NCI-H2227 (cell line): ENCODE results near the gene SART3.

ENCODE experiments used
- DNase-seq: peaks from one replicate; lab custom pipeline; 2025; ENCODE audit not compliant: unreplicated experiment; lab: John Stamatoyannopoulos, UW

The SART3 gene

GRCh38 chr12:108527166-108527496 is 33.8 kb downstream of the SART3 start:
- peak; percentile 21 for DNase-seq

GRCh38 chr12:108526482-108527165 is 34.3 kb downstream of the SART3 start:
- DNase-seq = no peak

GRCh38 chr12:108525681-108526080 is 35.3 kb downstream of the SART3 start:
- DNase-seq = no peak

- no peak for DNase-seq
These were observed 37.6 kb downstream of the SART3 start for GRCh38 chr12:108523365-108523764.

- peak; percentile 25 for DNase-seq
These were observed 41.4 kb downstream of the SART3 start for GRCh38 chr12:108519558-108519957.

- DNase-seq = no peak
These were observed 42.1 kb downstream of the SART3 start for GRCh38 chr12:108518716-108519496.

DNA sequence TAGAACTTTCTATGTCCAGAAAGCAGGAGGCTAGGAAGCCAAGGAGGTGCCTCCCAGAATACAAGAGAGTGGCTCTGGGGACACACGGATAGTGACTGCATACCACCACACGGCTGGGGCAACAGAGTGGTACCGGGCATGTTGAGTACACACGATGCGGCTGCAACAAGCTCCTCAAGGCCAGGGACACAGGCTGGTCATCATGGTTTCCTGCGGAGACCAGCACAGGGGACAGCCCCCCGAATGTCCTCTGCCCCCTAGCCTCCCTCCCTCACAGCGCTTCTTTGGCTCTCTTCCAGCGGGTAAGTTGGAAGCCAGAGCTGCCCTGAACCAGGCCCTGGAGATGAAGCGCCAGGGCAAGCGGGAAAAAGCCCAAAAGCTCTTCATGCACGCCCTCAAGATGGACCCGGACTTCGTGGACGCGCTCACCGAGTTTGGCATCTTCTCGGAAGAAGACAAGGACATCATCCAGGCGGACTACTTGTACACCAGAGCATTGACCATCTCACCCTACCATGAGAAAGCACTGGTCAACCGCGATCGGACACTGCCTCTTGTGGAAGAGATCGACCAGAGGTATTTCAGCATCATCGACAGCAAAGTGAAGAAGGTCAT is 42.8 kb downstream of the SART3 start:
- no peak for DNase-seq

DNA sequence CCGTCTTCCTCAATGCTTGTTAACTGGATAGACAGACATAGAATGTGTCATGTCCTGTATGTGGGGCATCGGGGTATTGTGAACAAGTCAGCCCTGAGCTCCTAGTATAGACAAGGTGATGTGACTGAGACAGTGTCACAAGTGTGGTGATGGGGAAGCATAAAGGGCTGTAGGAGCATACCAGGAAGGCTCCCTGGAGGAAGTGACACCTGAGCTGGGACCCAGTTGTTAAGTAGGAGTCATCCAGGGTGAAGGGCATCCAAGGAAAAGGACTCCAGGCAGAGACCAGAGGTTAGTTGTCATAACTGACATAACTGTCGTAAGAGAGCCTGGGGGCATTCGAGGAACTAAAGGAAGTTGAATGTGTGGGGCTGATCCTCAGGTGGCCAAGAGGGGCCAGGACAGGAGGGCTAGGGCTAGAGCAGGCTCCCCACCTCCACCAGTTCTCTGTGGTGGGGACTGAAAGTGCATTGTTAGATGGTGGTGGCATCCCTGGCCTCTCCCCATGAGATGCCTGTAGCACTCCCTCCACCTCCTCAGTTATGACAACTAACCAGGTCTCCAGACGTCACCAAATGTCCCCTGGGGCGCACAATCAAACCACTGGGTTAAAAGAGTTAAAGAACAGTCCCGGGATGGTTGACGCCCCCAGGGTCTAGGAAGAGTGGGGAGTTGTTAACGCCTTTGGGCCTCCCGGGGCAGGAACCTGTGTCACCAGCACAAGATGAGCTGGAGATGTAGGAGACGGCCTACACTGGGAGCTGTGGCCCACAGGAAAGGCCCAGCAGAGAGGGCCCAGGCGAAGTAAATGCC is 43.5 kb downstream of the SART3 start:
- DNase-seq = no peak

DNA sequence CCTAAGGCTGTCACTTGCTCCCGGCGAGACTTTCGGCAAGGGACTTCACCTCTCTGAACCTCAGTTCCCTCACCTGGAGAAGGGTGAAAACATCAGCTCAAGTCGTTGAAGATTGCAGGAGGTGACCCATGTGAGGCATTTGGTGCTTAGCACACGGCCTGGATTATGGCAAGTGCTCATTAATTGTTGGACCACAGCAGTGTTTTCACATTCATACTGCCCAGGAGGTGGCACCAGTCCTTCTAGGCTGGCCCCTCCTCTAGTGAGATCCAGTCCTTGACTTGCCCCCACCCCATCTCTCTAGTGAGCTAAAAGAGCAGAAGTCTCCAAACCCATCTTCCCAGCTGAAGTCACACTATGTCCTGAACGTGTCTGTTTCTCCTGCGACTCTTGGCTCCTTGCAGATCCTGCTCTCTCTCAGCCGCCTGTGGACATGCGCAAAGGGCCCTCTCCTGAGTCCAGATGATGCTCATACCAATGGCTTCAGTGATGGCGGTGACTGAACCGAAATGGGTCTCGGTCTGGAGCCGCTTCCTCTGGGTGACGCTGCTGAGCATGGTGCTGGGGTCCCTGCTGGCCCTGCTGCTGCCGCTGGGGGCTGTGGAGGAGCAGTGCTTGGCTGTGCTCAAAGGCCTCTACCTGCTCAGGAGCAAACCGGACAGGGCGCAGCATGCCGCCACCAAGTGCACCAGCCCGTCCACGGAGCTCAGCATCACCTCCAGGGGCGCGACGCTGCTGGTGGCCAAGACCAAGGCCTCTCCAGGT is 44.3 kb downstream of the SART3 start:
- DNase-seq = peak; percentile 26

DNA sequence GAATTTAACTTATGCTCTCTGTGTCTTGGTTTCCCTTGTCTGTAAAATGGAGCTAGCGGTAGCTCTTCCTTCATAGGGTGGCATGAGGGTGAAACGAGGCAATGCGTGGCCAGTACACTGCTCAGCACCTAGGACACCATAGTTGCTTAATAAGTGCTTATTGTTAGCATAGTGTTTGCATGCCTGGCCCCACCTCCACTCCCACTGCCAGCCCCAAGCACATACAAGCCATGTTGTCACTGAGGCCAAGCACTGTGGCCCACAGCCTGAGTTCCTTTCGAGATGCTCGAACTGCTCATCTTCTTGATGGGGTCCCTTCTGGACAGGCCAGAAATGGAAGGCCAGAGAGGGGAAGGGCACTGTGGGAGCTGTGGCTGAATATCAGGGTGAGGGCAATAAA is 45.1 kb downstream of the SART3 start:
- DNase-seq = peak; percentile 26

DNA sequence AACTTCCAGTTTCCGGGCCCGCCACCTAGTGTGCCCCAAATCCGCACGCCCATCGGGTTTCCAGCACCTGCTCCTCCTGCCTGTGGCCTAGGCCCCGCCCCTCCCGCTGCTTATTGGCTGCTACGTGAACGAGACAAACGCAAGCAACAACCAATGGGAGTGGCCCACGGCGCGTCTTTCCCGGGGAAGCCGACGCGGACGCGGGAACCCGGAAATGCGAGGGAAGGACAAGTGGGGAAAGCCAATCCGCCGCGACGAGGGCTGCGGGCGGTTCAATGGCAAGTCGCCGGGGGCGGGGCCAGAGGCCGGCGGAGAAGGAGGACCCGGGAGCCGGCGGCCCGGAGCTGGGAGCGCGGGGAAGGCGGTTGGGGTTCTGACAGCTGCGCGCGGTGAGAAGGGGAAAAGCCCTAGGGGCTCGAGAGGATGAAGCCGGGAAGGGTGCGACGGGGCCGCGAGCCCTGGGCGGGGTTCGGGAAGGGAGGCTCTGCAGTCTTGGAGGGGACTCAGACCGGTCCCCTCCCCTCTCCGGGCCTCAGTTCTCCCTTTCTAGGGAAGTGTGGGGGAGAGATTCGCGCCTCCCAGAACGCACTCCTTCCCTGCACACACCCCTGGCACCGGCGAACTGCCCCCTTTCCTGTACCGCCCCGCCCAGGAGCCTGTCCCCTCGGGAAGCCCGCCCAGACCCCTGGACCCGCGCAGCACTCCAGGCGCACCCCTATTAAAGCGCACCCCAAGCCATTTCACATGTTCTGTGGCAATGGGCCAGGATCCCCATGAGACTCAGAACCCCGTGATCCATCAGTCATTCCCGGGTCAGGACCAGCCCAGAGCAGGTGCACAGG is 45.8 kb downstream of the SART3 start, which contains the start of gene FICD:
Gene FICD (plus strand): TSS at position 305 of the 842 bp plus-strand sequence. CDS start 1,696 bp downstream, outside the sequence.
- peak; percentile 99 for DNase-seq

GRCh38 chr12:108514468-108514972 is 46.5 kb downstream of the SART3 start:
- no peak for DNase-seq

DNA sequence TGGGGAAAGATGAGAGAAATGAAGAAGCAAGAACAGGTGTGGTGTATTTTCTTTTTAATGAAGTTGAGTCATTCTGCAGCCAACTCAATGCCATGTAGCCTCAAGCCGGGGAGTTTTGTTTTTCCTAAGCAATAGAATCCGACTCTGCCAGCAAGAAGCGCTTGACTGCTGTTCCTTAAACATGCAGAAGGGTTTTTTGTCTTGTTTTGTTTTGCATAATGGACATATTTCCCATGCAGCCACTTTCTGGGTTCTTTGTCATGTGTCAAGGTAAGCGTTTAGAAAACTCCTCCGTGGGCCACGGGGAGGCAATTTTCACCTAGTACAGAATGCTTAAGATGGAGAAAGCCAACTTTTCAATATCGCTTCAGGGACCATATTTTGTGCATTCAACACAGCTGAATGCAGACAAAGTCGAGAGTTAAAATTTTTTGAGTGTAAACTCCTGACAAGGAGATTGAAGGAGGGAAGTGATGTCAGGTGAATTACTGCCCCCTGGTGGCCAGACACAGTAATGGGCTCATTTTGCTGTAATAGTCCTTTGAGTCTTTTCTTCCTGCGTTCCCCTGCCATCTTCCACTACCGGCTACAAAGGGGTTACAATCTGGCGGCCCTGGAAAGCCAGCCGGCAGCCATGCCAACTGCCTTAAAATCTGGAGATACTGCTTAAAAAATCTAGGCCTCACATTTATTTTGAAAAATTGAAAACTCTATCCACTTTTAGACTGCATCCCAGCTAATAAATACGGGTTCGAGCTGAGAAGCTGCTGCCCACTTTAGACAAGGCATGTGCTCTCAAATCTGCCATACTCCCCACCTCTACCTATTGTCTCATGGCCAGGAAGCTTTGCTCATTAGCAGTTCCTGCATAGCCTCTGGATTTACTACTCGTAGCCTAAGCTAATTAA is 49.1 kb downstream of the SART3 start:
- peak; percentile 87 for DNase-seq

- no peak for DNase-seq
These were observed 50.1 kb downstream of the SART3 start for GRCh38 chr12:108510836-108511235.

DNA sequence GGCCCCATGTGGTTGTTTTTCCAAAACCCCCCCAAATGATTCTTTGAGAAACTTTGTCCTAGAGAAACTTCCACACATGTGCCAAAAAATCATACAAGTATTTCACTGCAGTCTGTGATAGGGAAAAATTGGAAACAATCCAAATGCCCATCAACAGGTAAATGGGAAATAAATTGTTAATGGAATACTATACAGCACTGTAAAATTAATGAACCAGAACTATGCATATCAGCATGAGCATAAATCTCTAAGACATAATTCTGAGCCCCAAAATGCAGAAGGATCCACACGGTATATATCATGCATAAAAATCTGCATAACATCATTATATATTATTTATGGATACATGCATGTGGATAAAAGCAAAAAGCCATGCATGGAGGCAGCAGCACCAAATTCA is 51.2 kb downstream of the SART3 start:
- no peak for DNase-seq

GRCh38 chr12:108507971-108508642 is 52.9 kb downstream of the SART3 start:
- no peak for DNase-seq

- no peak for DNase-seq
These were observed 55.8 kb downstream of the SART3 start for GRCh38 chr12:108505129-108505528.

DNA sequence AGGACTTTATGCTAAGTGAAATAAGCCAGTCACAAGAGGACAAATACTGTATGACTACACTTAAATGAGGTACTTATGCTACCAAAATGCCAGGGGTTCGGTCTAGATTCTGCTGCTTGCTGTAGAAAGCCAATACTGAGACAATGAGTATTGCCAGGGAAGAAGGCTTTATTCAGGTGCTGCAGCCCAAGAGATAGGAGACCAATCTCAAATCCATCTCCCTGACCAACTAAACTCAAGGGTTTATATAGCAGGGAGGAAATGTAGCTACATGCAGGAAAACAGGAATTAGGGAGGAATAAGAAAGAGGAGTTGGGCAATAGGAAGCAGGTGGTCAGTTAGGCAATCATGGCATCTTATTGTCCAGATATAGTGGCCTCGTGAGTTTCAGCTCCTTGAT is 58.1 kb downstream of the SART3 start:
- DNase-seq = no peak
